ENCODE results near the gene SPEM2.

Gene SPEM2

GRCh38 chr17:7423679-7424078 is 1.7 kb upstream of the SPEM2 start:
- no peak for DNase-seq

GRCh38 chr17:7425756-7426155 is 340 bp downstream of the SPEM2 start:
- no peak for DNase-seq

DNA sequence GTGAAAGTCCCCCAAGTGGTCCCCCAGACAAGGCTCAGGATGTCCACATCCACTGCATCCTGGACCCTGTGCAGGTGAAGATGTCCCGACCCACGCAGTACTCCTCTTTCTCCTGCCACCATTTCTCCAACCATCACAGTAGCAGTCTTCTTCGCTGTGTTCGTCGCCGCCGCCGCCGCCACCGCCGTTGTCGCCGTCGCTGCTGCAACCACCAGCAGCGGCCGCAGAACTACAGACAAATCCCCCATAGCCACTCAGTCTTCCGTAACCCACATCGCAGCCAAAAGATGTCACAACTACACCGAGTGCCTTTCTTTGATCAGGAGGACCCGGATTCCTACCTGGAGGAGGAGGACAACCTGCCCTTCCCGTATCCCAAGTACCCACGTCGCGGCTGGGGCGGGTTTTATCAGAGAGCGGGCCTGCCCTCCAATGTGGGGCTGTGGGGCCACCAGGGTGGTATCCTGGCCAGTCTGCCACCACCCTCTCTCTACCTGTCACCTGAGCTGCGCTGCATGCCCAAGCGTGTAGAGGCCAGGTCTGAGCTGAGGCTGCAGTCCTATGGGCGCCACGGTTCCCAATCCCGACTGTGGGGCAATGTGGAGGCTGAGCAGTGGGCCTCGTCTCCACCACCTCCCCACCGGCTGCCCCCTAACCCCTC is 917 bp downstream of the SPEM2 start:
- DNase-seq, result no peak

GRCh38 chr17:7426896-7427489 is 1.6 kb downstream of the SPEM2 start:
- DNase-seq, result no peak

GRCh38 chr17:7427549-7427948 is 2.1 kb downstream of the SPEM2 start:
- DNase-seq, result no peak

GRCh38 chr17:7428557-7428956 is 3.1 kb downstream of the SPEM2 start, which contains the start of gene SPEM3:
TSS of gene SPEM3 (plus strand) at chr17:7428857. CDS start at chr17:7428903, 46 bp downstream.
- no peak for DNase-seq

- no peak for DNase-seq
Measured at GRCh38 chr17:7429722-7430121, 4.3 kb downstream of the SPEM2 start.

GRCh38 chr17:7431231-7431630 is 5.8 kb downstream of the SPEM2 start:
- no peak for DNase-seq

DNA sequence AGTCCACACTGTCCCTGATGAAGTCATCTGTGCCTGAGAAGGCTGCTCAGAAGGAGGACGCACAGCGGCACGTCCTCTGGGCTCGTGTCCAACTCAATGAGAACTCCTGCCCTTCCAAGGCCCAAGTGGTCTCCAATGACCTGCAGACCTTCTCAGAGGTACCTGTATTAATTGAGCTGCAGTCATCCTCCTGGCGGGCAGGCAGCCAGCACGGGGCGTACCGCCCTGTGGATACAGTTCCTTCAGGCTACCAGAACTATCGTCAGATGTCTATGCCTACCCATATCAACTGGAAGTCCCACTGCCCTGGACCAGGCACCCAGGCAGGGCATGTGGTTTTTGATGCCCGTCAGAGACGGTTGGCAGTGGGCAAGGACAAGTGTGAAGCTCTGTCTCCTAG is 6.9 kb downstream of the SPEM2 start:
- no peak for DNase-seq

DNA sequence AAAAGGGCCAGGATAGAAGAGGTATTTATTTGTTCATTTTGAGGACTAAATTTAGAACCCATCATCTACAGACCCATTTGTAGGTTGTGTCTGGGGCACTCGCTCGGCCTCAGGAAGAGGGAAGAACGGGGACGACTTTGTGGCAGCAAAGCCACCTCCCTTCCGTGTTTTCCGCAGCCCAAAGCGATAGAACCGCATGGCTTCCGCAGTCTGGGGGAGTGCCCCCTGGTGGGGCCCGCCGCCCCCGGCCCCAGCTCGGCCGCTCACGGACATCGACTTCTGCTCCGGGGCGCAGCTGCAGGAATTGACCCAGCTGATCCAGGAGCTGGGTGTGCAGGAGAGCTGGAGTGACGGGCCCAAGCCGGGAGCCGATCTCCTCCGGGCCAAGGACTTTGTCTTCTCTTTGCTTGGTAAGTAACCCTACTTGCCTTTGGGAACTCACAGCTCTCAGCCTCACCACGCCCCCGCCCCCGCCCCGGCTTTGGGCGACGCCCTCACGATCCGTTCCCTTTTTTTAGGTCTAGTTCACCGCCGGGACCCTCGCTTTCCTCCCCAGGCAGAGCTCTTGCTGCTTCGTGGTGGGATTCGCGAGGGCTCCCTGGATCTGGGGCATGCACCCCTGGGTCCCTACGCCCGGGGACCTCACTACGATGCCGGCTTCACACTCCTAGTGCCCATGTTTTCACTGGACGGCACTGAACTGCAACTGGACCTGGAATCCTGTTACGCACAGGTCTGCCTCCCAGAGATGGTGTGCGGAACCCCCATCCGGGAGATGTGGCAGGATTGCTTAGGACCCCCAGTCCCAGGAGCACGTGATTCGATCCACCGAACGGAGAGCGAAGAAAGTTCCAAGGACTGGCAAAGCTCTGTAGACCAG is 10.5 kb downstream of the SPEM2 start:
- peak in 1 of 2 experiments; percentile 5 for DNase-seq

DNA sequence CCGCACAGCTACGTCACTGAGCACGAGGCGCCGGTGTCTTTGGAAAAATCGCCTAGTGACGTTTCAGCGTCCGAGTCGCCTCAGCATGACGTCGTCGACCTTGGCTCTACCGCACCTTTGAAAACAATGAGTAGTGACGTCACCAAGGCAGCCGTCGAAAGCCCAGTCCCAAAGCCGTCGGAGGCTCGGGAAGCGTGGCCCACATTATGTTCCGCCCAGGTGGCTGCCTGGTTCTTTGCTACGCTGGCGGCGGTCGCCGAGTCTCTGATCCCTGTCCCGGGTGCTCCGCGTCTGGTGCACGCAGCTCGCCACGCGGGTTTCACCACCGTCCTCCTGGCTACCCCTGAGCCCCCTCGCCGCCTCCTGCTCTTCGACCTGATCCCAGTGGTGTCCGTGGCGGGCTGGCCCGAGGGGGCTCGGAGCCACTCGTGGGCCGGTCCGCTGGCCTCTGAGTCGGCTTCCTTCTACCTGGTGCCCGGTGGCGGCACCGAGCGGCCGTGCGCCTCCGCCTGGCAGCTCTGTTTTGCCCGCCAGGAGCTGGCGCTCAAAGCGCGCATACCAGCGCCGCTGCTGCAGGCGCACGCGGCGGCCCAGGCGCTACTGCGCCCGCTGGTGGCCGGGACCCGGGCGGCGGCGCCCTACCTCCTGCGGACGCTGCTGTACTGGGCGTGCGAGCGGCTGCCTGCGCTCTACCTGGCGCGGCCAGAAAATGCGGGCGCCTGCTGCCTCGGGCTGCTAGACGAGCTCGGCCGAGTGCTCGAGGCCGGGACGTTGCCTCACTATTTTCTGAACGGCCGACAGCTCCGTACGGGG is 11.3 kb downstream of the SPEM2 start:
- peak; percentile 57 to 79 for DNase-seq

DNA sequence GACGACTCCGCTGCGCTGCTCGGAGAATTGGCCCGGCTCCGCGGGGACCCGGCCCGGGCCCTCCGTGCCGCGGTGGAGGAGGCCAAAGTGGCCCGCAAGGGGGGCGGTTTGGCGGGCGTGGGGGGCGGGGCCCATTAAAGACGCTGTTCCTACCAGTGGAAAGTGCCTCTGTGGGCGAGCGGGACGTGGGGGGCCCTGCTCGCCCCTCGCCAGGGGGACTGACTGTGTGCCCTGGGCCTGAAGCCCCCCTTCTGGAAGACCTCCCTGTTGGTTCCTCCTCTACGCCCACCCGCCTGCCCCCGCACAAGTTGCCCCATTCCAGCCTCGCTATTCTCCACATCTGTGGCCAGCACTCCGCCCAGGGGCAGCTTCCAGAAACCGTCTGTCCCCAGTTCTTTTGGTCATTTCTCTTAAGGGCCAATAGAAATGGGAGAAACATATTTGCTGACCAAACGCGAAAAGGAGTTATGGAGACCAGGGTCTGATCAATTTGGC is 12.0 kb downstream of the SPEM2 start:
- no peak for DNase-seq

DNA sequence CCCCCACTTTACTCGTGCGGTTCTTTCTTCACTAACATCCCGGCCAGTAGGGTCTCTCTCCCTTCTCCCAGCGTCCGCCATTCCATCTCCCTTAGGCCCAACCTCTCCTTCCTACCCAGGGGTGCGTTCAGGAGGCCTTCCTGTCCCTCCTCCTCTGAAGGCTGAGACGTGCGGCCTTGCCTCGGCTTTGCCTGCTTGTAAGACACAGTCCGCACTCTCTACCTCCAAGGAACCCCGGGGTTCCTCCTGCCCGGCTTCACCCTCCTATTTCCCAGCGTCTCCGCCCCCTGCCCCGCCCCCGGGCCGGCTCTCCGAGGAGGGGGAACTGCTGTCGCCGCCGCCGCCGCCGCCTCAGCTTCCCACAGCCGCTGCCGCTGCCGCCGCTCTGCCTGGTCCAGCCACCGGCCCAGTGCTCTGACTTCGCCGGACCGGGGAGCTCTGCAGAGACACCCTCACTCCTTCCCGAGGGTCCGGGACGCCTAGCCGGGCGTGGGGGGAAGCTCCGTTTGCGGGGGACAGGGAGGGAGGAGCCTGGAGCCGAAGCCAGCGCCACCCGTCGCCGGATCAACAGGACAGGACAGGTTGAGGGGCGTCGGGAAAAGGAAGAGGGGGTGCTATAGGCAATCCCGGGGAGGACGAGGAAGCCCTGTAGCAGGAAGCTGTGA is 12.7 kb downstream of the SPEM2 start:
- no peak for DNase-seq

DNA sequence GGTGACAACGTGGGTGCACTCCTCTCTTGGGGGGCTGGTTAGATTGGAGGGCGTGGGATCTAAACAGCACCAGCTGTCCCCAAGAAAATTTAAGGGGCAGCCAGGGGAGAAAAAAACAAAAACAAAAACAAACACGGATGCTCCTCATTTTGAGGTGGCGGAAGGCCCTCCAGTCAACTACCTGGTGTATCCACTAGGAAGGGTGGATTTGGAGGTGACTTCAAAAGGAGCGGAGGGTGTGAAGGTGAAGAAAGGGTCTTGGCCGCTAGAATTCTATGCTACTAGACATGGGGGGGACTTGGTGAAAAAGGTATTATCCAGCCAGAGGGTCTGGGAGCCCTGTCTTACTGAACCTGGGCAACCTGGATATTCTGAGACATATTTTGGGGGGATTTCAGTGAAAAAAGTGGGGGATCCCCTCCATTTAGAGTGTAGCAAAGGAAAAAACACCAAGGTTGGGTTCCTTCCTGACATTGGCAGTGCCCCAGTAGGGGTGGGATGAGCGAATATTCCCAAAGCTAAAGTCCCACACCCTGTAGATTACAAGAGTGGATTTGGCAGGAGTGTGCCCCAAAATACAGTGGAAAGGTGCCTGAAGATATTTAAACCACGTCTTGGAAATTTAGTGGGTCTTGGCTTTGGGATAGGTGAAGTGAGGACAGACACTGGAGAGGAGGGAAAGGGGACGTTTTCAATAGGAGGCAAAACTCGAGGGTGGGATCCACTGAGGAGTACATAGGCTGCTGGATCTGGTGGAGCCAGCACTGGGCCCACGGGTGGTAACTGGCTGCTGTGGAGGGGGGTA is 13.4 kb downstream of the SPEM2 start:
- no peak for DNase-seq

GRCh38 chr17:7439462-7440112 is 14.2 kb downstream of the SPEM2 start, which contains the start of gene FGF11:
TSS of gene FGF11 (plus strand) at chr17:7439512. CDS start at chr17:7439621, 109 bp downstream.
- no peak for DNase-seq

GRCh38 chr17:7440113-7440833 is 14.9 kb downstream of the SPEM2 start:
- peak in 1 of 2 experiments; percentile 11 for DNase-seq

DNA sequence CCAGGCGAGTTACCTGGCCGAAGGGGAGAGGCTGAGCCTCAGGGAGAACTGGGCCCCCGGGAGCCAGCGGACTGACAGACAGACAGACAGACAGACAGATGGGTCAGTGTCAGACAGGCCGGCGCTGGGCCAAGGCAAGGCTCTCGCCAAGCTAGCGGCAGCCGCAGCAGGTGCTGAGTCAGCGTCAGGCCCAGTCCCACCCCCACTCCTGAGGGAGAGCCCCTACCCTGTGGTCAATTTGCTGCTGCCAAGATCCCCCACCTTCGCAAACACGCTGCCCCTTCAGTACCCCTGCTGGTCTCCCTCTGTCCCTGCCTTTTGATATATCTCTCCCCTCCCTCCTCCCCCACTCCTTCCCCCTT is 15.4 kb downstream of the SPEM2 start:
- DNase-seq, result no peak

DNA sequence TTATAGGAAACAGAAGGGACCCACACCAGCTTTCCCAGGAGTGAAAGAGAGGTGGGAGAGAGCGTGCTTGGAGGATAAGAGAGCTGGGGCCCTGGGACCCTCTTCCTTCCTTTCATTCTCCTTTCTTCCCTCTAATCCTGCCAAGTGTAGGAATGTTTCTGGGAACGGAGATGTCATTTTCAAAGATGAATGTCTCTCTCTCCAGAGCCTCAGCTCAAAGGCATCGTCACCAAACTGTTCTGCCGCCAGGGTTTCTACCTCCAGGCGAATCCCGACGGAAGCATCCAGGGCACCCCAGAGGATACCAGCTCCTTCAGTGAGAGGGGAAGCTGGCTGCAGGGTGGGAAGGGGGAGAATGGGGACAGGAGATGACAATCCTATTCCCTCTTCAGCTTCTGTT is 15.8 kb downstream of the SPEM2 start:
- DNase-seq, result no peak

- DNase-seq, result no peak
Measured at GRCh38 chr17:7442142-7442541, 16.7 kb downstream of the SPEM2 start.
